Chondrocyte (in vitro differentiated cells): ENCODE data around the gene TPPP3. TPM values are rescaled to one million over a fixed set of nuclear protein-coding genes. Genes with fewer than 3 reads are reported as not detected.
A peak's percentile ranks its signal among the peaks of the same experiment; 100 is the strongest.

Experiments used
- DNase-seq: peaks from one replicate; pipeline ENCODE4 v3.0.0; 2021; ENCODE audit warnings: mixed read lengths, low spot score
- H3K27ac Mint-ChIP-seq: one replicate; pipeline ENCODE4 v1.8.0; 2021; ENCODE audit warnings: mild to moderate bottlenecking, moderate library complexity, mixed read lengths; ENCODE audit not compliant: unreplicated experiment
- H3K27me3 Mint-ChIP-seq: 2 replicates; pipeline ENCODE4 v1.8.0; 2021; ENCODE audit warnings: low read depth, mixed read lengths
- H3K36me3 Mint-ChIP-seq: 2 replicates; pipeline ENCODE4 v1.8.0; 2021; ENCODE audit warnings: low read depth, mixed read lengths
- H3K4me1 Mint-ChIP-seq: 2 replicates; pipeline ENCODE4 v1.8.0; 2021; ENCODE audit warnings: low read depth, mild to moderate bottlenecking, mixed read lengths
- H3K4me3 Mint-ChIP-seq: one replicate; pipeline ENCODE4 v1.8.0; 2021; ENCODE audit warnings: mild to moderate bottlenecking, moderate library complexity, mixed read lengths; ENCODE audit not compliant: unreplicated experiment
- H3K9me3 Mint-ChIP-seq: 2 replicates; pipeline ENCODE4 v1.8.0; 2021; ENCODE audit warnings: low read depth, mixed read lengths
- CTCF ChIP-seq: fragments of 200-600 bp; sonication (generic); IDR thresholded peaks from 2 replicates; pipeline ENCODE4 v1.5.0; 2021; ENCODE audit warnings: antibody characterized with exemption, mild to moderate bottlenecking, moderate library complexity
- total RNA-seq: library from RNA; stranded (reverse); gene quantifications from 3 replicates; pipeline ENCODE4 v1.2.1, GENCODE V29; 2021

Gene TPPP3
- total RNA-seq, 1 donor from 2014 or later = 2.7 TPM

- TF ChIP-seq CTCF = no peak
- Mint-ChIP-seq H3K9me3 (no peaks in the 10 kb centered on the region), H3K4me3 (no peak overlapping the region), H3K27me3 (no peaks in the 10 kb centered on the region), H3K27ac (no peak overlapping the region), H3K36me3 (peaks cover 13% of the 10 kb centered on the region), H3K4me1 (no peaks in the 10 kb centered on the region)
- DNase-seq = no peak
Measured at GRCh38 chr16:67438098-67438791, 44.9 kb upstream of the TPPP3 start.

GRCh38 chr16:67437513-67437912 is 44.2 kb upstream of the TPPP3 start:
- H3K4me3 Mint-ChIP-seq = no peak overlapping the region
- peaks cover 13% of the 10 kb centered on the region for H3K36me3 Mint-ChIP-seq
- no peaks in the 10 kb centered on the region for H3K27me3 Mint-ChIP-seq
- TF ChIP-seq CTCF = no peak
- no peaks in the 10 kb centered on the region for H3K9me3 Mint-ChIP-seq
- H3K27ac Mint-ChIP-seq = no peak overlapping the region
- no peak for DNase-seq
- H3K4me1 Mint-ChIP-seq = no peaks in the 10 kb centered on the region

- no peaks in the 10 kb centered on the region for H3K27me3 Mint-ChIP-seq
Measured at GRCh38 chr16:67436640-67437193, 43.4 kb upstream of the TPPP3 start.

GRCh38 chr16:67435758-67436164 is 42.5 kb upstream of the TPPP3 start:
- no peak overlapping the region for H3K4me3 Mint-ChIP-seq
- no peak overlapping the region for H3K27ac Mint-ChIP-seq
- no peak for TF ChIP-seq CTCF
- H3K27me3 Mint-ChIP-seq = no peaks in the 10 kb centered on the region
- H3K9me3 Mint-ChIP-seq = no peaks in the 10 kb centered on the region
- H3K4me1 Mint-ChIP-seq = peaks cover 6% of the 10 kb centered on the region
- DNase-seq = peak; percentile 73
- peaks cover 13% of the 10 kb centered on the region for H3K36me3 Mint-ChIP-seq

More at GRCh38 chr16:67436640-67437193, 43.4 kb upstream of the TPPP3 start:
- no peak for DNase-seq
- Mint-ChIP-seq H3K4me3 (no peak overlapping the region), H3K9me3 (no peaks in the 10 kb centered on the region), H3K4me1 (peaks cover 2% of the 10 kb centered on the region), H3K27ac (no peak overlapping the region), H3K36me3 (peaks cover 13% of the 10 kb centered on the region)
- TF ChIP-seq CTCF = no peak

GRCh38 chr16:67433131-67433719 is 39.9 kb upstream of the TPPP3 start:
- H3K27ac Mint-ChIP-seq = no peak overlapping the region
- peaks cover 11% of the 10 kb centered on the region for H3K4me1 Mint-ChIP-seq
- H3K27me3 Mint-ChIP-seq = peaks cover 11% of the 10 kb centered on the region
- no peak overlapping the region for H3K4me3 Mint-ChIP-seq
- peaks cover 5% of the 10 kb centered on the region for H3K36me3 Mint-ChIP-seq
- no peak for TF ChIP-seq CTCF
- no peak for DNase-seq
- H3K9me3 Mint-ChIP-seq = no peaks in the 10 kb centered on the region
